Measurements from ENCODE around the gene MED29. TPM values are rescaled to one million over a fixed set of nuclear protein-coding genes. Genes with fewer than 3 reads are reported as not detected.

MED29 gene
- total and polyA plus RNA-seq, 2 of the 13 experiments (the other 11 are each of a cell fraction or from before 2014, with no cell fraction given) = 14.0 to 19.7 TPM

DNA sequence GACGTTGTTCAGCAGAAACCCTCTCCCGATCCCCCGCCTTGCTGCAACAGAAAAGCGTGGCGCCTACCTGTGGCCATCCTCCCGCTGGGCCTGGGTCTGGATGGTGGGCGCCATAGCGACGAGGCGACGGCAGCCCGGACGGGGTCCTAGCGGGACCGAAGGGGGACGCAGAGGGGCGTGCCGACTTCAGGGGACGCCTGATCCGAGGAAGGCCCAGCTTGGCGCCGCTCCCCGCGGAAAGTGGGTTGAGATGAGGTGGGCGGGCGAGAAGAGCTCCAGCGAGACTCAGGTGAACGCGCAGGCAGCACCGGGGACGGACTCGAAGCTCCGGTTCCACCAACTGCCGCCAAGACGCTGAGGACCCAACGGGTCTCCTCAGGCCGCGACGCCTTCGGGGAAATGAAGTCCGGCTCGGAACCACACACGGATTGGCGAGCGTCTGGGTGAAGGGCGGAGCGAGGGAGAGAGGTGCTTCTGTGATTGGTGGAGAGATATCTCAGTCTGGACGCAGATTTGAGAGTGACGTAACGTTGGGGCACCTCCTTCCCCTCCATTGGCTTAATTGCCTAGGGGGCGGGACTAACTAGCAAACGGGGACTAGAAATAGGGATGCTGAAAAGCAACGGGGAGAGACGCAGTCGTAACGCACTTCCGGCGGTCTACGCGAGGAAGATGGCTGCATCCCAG is at the start of gene MED29, which contains the start of gene PAF1 (continued):
- TF ChIP-seq GFI1 (CRISPR knock-in tag; IDR thresholded peaks at IDR 0.05; ENCODE audit: borderline replicate concordance) = 0 out of 2 replicates have a peak, but pooled peaks have one; percentile 17
- TF ChIP-seq, protein P1, sequence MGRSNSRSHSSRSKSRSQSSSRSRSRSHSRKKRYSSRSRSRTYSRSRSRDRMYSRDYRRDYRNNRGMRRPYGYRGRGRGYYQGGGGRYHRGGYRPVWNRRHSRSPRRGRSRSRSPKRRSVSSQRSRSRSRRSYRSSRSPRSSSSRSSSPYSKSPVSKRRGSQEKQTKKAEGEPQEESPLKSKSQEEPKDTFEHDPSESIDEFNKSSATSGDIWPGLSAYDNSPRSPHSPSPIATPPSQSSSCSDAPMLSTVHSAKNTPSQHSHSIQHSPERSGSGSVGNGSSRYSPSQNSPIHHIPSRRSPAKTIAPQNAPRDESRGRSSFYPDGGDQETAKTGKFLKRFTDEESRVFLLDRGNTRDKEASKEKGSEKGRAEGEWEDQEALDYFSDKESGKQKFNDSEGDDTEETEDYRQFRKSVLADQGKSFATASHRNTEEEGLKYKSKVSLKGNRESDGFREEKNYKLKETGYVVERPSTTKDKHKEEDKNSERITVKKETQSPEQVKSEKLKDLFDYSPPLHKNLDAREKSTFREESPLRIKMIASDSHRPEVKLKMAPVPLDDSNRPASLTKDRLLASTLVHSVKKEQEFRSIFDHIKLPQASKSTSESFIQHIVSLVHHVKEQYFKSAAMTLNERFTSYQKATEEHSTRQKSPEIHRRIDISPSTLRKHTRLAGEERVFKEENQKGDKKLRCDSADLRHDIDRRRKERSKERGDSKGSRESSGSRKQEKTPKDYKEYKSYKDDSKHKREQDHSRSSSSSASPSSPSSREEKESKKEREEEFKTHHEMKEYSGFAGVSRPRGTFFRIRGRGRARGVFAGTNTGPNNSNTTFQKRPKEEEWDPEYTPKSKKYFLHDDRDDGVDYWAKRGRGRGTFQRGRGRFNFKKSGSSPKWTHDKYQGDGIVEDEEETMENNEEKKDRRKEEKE (IDR thresholded peaks at IDR 0.05) = no peak
- TF ChIP-seq ZNF225 (CRISPR knock-in tag; IDR thresholded peaks at IDR 0.05) = no peak
- TF ChIP-seq ONECUT2 (CRISPR knock-in tag; IDR thresholded peaks at IDR 0.05) = peak; percentile 67
- TF ChIP-seq, protein P2, sequence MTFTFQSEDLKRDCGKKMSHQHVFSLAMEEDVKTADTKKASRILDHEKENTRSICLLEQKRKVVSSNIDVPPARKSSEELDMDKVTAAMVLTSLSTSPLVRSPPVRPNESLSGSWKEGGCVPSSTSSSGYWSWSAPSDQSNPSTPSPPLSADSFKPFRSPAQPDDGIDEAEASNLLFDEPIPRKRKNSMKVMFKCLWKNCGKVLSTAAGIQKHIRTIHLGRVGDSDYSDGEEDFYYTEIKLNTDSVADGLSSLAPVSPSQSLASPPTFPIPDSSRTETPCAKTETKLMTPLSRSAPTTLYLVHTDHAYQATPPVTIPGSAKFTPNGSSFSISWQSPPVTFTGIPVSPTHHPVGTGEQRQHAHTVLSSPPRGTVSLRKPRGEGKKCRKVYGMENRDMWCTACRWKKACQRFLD (CRISPR knock-in tag; IDR thresholded peaks at IDR 0.05; ENCODE audit: borderline replicate concordance) = peak; percentile 77
- peak; percentile 97 for TF ChIP-seq HOXA3 (CRISPR knock-in tag; IDR thresholded peaks at IDR 0.05)
- TF ChIP-seq, protein P3, sequence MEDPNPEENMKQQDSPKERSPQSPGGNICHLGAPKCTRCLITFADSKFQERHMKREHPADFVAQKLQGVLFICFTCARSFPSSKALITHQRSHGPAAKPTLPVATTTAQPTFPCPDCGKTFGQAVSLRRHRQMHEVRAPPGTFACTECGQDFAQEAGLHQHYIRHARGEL (CRISPR knock-in tag; IDR thresholded peaks at IDR 0.05) = 0 out of 2 replicates have a peak, but pooled peaks have one; percentile 50
- TF ChIP-seq, protein P4, sequence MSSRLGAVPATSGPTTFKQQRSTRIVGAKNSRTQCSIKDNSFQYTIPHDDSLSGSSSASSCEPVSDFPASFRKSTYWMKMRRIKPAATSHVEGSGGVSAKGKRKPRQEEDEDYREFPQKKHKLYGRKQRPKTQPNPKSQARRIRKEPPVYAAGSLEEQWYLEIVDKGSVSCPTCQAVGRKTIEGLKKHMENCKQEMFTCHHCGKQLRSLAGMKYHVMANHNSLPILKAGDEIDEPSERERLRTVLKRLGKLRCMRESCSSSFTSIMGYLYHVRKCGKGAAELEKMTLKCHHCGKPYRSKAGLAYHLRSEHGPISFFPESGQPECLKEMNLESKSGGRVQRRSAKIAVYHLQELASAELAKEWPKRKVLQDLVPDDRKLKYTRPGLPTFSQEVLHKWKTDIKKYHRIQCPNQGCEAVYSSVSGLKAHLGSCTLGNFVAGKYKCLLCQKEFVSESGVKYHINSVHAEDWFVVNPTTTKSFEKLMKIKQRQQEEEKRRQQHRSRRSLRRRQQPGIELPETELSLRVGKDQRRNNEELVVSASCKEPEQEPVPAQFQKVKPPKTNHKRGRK (CRISPR knock-in tag; IDR thresholded peaks at IDR 0.05) = no peak
- TF ChIP-seq AHR (CRISPR knock-in tag; IDR thresholded peaks at IDR 0.05) = peak; percentile 45; the same call in 1 of the 2 replicates
- TF ChIP-seq, protein P5, sequence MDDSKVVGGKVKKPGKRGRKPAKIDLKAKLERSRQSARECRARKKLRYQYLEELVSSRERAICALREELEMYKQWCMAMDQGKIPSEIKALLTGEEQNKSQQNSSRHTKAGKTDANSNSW (CRISPR knock-in tag; IDR thresholded peaks at IDR 0.05; ENCODE audit: borderline replicate concordance) = peak; percentile 54; the same call in 1 of the 2 replicates
- no peak for TF ChIP-seq DPF2 (CRISPR knock-in tag; IDR thresholded peaks at IDR 0.05; ENCODE audit: borderline replicate concordance, low read depth)
- TF ChIP-seq HOXA9 (CRISPR knock-in tag; IDR thresholded peaks at IDR 0.05; ENCODE audit: borderline replicate concordance) = 0 out of 2 replicates have a peak, but pooled peaks have one; percentile 15
- TF ChIP-seq, protein P6, sequence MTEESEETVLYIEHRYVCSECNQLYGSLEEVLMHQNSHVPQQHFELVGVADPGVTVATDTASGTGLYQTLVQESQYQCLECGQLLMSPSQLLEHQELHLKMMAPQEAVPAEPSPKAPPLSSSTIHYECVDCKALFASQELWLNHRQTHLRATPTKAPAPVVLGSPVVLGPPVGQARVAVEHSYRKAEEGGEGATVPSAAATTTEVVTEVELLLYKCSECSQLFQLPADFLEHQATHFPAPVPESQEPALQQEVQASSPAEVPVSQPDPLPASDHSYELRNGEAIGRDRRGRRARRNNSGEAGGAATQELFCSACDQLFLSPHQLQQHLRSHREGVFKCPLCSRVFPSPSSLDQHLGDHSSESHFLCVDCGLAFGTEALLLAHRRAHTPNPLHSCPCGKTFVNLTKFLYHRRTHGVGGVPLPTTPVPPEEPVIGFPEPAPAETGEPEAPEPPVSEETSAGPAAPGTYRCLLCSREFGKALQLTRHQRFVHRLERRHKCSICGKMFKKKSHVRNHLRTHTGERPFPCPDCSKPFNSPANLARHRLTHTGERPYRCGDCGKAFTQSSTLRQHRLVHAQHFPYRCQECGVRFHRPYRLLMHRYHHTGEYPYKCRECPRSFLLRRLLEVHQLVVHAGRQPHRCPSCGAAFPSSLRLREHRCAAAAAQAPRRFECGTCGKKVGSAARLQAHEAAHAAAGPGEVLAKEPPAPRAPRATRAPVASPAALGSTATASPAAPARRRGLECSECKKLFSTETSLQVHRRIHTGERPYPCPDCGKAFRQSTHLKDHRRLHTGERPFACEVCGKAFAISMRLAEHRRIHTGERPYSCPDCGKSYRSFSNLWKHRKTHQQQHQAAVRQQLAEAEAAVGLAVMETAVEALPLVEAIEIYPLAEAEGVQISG (CRISPR knock-in tag; IDR thresholded peaks at IDR 0.05) = peak; percentile 84
- TF ChIP-seq, protein P7, sequence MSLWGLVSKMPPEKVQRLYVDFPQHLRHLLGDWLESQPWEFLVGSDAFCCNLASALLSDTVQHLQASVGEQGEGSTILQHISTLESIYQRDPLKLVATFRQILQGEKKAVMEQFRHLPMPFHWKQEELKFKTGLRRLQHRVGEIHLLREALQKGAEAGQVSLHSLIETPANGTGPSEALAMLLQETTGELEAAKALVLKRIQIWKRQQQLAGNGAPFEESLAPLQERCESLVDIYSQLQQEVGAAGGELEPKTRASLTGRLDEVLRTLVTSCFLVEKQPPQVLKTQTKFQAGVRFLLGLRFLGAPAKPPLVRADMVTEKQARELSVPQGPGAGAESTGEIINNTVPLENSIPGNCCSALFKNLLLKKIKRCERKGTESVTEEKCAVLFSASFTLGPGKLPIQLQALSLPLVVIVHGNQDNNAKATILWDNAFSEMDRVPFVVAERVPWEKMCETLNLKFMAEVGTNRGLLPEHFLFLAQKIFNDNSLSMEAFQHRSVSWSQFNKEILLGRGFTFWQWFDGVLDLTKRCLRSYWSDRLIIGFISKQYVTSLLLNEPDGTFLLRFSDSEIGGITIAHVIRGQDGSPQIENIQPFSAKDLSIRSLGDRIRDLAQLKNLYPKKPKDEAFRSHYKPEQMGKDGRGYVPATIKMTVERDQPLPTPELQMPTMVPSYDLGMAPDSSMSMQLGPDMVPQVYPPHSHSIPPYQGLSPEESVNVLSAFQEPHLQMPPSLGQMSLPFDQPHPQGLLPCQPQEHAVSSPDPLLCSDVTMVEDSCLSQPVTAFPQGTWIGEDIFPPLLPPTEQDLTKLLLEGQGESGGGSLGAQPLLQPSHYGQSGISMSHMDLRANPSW (CRISPR knock-in tag; IDR thresholded peaks at IDR 0.05; ENCODE audit: borderline replicate concordance) = peak; percentile 91; the same call in 1 of the 2 replicates
- 0 out of 2 replicates have a peak, but pooled peaks have one; percentile 21 for TF ChIP-seq ZNF180 (CRISPR knock-in tag; IDR thresholded peaks at IDR 0.05; ENCODE audit: borderline replicate concordance, low read depth)

Measured in HepG2 (cell line).